Epithelial cell of proximal tubule (primary cell): ENCODE results near the gene TRIM72. TPM values are rescaled to one million over a fixed set of nuclear protein-coding genes. Genes with fewer than 3 reads are reported as not detected.

Experiments used
- DNase-seq: peaks from one replicate; pipeline ENCODE4 v3.0.0-alpha.2; 2011; ENCODE audit warnings: low read depth
- H3K4me3 ChIP-seq: 2 replicates; pipeline ENCODE4 v1.5.1; 2011; ENCODE audit warnings: low read depth, mild to moderate bottlenecking, low read length
- total RNA-seq: library from RNA; depleted of rRNA; stranded (reverse); fragments of >200 nt; gene quantifications from 2 replicates; pipeline ENCODE4 v1.2.3, GENCODE V29; 2015
- TF ChIP-seq, protein P1 (sequence below): conservative IDR thresholded peaks from 2 replicates; pipeline ENCODE4 v1.5.1; 2012; ENCODE audit warnings: low read depth, mild to moderate bottlenecking, low read length

Gene TRIM72
- total RNA-seq, 1 donor from 2014 or later: not detected

DNA sequence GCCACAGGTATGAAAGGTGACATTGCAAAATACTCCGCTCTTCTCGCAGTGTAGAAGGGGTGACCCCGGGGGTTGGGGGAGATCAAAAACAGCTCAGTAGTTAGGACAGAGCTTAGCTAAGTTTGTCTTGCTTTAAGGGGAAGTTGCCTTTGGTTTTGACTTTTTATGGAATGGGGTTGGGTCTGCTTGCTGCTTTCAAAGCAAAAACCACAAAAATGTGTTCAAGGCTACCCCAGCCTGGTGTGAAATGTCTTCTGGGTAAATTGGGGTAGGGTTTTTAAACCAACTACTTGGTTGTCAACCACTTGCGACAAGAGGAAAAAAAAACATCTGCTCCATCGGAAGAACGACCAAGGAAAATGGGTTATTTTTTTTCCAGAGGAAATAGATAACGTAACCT is 27.7 kb upstream of the TRIM72 start:
- TF ChIP-seq, protein P1, sequence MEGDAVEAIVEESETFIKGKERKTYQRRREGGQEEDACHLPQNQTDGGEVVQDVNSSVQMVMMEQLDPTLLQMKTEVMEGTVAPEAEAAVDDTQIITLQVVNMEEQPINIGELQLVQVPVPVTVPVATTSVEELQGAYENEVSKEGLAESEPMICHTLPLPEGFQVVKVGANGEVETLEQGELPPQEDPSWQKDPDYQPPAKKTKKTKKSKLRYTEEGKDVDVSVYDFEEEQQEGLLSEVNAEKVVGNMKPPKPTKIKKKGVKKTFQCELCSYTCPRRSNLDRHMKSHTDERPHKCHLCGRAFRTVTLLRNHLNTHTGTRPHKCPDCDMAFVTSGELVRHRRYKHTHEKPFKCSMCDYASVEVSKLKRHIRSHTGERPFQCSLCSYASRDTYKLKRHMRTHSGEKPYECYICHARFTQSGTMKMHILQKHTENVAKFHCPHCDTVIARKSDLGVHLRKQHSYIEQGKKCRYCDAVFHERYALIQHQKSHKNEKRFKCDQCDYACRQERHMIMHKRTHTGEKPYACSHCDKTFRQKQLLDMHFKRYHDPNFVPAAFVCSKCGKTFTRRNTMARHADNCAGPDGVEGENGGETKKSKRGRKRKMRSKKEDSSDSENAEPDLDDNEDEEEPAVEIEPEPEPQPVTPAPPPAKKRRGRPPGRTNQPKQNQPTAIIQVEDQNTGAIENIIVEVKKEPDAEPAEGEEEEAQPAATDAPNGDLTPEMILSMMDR: no peak
- H3K4me3 ChIP-seq: no peak overlapping the region
- no peak for DNase-seq

- H3K4me3 ChIP-seq: no peak overlapping the region
- TF ChIP-seq, protein P1: no peak
- DNase-seq: no peak
Observed at GRCh38 chr16:31186930-31187807, 26.8 kb upstream of the TRIM72 start.

GRCh38 chr16:31187808-31188189 is 26.1 kb upstream of the TRIM72 start:
- DNase-seq: no peak
- no peak overlapping the region for H3K4me3 ChIP-seq
- TF ChIP-seq, protein P1: no peak

- TF ChIP-seq, protein P1: no peak
- H3K4me3 ChIP-seq: no peak overlapping the region
- DNase-seq: no peak
Observed at GRCh38 chr16:31188450-31189411, 25.2 kb upstream of the TRIM72 start.

GRCh38 chr16:31189412-31189778 is 24.5 kb upstream of the TRIM72 start:
- no peak overlapping the region for H3K4me3 ChIP-seq
- TF ChIP-seq, protein P1: no peak

DNA sequence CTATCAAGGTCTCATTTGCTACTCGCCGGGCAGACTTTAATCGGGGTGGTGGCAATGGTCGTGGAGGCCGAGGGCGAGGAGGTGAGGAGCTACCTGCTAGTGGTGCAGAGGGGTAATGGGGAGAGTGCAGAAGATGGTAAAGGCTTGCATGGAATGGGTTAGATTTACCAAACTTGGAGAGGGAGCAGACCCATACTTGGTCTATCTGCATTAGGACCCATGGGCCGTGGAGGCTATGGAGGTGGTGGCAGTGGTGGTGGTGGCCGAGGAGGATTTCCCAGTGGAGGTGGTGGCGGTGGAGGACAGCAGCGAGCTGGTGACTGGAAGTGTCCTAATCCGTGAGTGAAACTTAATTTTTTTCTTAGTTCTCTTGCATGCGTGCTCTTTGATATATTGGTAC is 23.9 kb upstream of the TRIM72 start:
- no peak overlapping the region for H3K4me3 ChIP-seq
- no peak for DNase-seq
- TF ChIP-seq, protein P1: no peak

More at GRCh38 chr16:31189412-31189778, 24.5 kb upstream of the TRIM72 start:
- no peak for DNase-seq
